ENCODE data around the gene MAP6D1.

GRCh38 chr3:183844606-183845005 is 19.2 kb upstream of the MAP6D1 start:
- no peak for TF ChIP-seq POLR2A (IDR thresholded peaks at IDR 0.05)
- no peak for TF ChIP-seq CTCF (IDR thresholded peaks at IDR 0.05)
- TF ChIP-seq POLR2AphosphoS5 (IDR thresholded peaks at IDR 0.05) = no peak

All from prostate gland (tissue), 2 donors.